ENCODE data around the gene ADRM1.

ADRM1 gene

DNA sequence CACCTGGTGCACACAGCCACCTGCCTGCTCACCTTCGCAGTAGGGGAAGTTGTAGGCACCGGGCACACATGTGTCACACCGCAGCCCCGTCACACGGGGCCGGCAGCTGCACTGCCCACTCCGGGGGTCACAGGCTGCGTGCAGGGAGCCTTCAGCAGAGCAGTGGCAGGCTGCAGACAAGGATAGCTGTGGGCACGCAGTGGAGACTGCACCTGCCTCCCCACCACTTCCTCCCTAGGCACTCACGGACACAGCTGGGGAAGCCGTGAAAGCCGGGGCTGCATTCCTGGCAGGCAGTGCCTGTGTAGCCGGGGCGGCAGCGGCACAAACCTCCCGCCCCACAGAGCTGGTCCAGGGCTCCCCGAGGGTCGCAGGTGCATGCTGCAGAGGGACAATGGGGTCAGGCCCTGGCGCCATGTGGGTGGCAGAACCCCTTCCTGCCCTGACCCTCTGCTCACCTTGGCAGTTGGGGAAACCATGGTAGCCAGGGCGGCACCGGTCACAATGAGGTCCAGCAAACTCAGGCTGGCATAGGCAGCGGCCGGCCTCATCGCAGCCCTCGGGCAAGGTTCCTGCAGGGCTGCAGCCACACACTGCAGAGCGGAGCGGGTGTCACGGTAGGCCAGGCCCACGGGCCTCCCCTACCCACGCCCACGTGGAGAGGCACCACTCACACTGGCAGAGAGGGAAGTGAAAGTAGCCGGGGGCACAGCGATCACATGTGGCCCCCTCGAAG, 34.9 kb downstream of the ADRM1 start:
- no peak for DNase-seq (ENCODE audit: low read depth in 2 of 2)

DNA sequence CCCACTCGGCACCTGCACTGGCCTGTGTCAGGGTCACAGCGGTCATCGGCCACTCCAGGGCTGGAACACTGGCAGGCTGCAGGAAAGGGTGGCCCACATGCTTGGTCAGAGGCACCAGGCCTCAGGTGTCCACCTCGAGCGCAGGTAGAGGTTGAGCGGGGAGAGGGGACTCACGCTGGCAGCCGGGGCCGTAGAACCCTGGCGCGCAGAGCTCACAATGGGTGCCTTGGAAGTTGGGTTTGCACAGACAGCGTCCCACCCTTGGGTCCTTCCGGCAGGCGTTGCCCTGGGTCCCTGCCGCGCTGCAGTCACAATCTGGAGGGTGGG, 35.5 kb downstream of the ADRM1 start:
- DNase-seq (ENCODE audit: low read depth in 2 of 2): no peak

DNA sequence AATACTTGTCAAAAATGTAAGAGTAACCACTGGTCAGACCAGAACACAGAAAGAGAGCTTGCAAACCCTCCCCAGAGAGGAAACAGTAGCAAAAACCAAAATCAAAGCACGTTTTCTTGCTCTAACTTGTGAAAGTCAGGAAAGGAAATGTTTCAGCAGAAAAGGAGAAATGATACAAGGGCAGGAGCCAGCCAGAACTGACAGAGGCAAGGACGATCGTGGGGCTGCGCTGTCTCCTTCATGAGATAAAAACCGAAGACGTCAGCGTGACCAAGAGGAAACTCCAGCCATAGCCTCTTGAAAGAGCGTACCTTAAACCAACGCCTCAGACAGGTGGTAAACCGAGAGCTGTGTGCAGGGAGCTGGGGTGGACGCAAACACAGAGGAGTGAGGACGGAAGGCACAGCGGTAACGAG, 36.9 kb downstream of the ADRM1 start:
- no peak for DNase-seq (ENCODE audit: low read depth in 2 of 2)

DNA sequence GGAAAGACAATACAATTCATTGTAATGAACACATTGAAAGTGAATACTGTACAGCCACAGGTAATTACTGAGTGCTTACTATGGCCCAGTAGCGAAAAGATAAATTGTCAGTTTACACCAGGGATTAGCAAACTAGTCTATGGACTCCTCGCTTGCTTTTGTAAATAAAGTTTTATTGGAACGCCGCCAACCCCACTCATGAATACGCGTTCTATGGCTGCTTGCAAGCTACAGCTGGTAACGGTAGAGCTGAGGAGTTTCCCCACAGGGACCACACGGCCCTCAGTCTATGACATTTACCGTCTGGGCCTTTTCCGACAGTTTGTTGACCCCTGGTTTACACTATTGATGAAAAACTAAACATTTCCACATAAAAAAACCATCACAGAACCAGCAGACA, 40.1 kb downstream of the ADRM1 start:
- no peak for DNase-seq (ENCODE audit: low read depth in 2 of 2)

DNA sequence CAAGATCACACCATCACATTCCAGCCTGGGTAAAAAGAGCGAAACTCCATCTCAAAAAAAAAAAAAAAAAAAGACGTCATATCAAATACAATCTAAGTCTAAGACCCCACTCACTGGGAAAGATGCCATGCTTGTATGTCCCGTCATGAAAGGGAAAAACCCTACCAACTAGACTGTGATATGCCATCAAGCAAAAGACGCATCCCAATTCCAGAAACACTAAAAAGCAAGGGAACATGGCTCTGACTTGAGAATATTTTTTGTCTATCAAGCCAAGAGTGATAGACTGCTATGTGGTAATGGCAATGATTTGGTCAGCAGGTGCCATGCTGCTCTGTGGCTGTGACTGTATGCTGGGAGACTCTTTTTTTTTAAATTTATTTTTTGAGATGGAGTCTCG, 41.3 kb downstream of the ADRM1 start:
- DNase-seq (ENCODE audit: low read depth in 2 of 2): no peak

DNA sequence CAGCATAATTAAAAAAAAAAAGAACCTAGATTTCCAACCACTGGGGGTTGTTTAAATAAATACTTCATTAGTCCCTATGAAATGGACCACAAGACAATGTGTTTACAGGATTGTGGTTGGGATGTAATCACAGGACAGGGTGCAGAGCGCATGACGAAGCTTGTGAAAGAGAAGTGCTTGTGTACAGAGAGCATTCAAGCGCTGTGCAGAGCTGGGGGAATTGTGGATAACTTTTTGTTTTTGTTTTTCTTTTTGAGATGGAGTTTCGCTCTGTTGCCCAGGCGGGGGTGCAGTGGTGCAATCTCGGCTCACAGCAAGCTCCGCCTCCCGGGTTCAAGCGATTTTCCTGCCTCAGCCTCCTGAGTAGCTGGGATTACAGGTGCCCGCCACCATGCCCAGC, 42.0 kb downstream of the ADRM1 start:
- DNase-seq (ENCODE audit: low read depth in 2 of 2): no peak

DNA sequence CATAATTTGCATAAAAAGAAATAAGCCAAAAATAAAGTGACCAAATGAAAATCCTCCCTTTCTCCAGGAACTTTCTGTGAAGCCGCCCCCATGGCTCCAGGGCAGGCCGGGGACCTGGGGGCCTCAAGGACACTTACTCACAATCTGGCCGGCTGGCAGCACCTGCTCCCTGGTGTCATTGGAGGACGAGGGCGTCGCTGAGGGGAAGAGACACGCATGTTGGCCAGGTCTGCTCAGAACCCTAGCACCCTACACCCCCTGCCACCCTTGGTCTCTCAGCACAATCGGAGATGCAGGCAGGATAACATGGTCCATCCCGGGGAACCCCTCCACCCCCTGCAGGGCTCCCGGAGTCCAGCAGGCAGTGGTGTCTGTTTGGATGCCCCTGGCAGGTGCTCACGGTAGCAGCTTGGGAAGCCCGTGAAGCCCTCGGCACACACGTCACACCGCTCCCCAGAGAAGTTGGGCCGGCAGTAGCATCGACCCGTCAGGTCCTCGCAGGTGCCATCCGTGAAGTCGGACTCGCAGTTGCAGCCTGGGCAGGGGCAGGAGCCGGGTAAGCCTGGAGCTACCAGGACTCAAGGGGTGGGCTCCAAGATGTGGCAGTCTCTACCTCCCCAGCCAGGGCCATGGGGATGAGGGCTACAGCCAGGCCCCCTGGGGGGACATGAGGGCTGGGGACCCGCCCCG, 43.0 kb downstream of the ADRM1 start:
- no peak for DNase-seq (ENCODE audit: low read depth in 2 of 2)

DNA sequence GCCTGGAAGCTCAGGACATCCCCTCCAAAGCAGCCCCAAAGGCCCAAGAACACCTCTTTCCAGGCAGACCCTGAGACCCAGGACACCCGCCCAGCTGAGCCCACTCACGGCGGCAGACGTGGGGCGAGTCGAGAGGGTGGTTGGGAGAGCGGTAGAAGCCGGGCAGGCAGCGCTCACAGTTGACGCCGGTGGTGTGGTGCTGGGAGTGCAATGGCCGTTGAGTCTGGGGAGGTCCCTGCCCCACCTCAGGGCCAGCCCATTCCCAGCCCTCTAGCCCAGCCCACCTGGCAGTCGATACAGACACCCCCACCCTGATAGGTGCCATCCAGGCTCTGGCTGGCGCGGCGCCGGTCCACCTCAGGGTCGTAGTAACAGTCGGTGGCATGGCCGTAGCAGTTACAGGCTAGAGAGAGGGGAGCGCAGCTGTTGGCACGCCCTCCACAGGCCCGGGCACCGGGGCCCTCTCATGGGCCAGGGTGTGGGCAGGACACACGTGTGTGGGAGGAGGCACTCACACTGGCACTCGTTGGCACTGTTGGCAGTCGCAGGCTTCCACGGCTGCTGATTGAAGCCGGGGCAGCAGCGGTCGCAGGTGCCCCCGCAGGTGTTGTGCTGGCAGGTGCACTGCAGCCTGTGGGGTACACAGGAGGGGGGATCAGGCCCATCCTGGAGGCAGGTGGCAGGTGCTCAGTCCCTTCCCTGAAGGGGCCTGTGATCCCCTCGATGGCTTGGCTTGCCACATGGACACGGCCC, 43.8 kb downstream of the ADRM1 start:
- DNase-seq (ENCODE audit: low read depth in 2 of 2): no peak

DNA sequence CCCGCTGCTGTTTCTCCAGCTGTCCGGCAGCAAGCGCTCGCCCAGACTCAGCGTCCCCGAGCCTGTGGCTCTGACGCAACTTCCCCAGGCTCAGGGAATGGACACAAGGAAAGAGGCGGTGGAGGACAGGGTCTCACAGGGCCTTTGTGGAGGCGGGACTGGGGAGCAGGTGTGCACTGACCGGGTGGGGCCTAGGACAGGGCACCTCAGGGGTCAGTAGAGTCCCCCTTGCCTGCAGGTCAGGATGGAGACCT, 44.3 kb downstream of the ADRM1 start:
- no peak for DNase-seq (ENCODE audit: low read depth in 2 of 2)

DNA sequence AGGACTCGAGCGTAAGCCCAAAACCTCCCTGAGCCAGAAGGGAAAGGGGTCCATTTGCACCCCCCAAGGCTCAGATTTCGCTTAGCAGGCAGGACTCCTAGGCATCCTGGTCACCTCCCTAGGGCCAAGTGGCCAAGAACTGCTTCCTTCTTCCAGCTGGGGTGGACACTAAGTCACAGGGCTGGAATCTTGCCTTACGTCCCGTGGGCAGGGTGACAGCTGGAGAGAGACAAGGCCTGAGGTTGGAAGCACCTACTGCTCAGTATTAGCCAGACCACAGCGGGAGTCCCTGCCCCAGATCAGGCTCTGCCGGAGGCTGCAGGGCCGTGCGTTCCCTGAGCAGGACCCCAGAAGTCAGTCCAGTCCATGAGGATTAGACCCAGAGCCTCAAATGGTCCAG, 44.6 kb downstream of the ADRM1 start:
- no peak for DNase-seq (ENCODE audit: low read depth in 2 of 2)

DNA sequence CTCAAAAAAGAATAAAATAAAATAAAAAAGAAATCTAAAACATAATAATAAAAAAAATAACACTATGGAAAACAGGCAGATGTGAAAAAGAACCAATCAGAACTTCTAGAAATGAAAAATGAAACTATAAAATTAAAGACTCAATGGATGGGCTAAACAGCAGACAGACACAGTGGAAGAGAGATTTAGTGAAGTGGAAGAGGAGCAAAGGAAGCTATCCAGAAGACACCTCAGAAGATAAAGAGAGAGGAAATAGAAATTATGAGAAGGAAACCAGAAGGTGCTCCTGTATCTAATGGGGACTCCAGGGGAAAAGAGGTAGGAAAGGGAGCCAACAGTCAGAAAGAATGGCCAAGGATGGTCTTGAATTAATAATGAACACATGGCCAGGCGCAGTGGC, 45.8 kb downstream of the ADRM1 start:
- DNase-seq (ENCODE audit: low read depth in 2 of 2): no peak

DNA sequence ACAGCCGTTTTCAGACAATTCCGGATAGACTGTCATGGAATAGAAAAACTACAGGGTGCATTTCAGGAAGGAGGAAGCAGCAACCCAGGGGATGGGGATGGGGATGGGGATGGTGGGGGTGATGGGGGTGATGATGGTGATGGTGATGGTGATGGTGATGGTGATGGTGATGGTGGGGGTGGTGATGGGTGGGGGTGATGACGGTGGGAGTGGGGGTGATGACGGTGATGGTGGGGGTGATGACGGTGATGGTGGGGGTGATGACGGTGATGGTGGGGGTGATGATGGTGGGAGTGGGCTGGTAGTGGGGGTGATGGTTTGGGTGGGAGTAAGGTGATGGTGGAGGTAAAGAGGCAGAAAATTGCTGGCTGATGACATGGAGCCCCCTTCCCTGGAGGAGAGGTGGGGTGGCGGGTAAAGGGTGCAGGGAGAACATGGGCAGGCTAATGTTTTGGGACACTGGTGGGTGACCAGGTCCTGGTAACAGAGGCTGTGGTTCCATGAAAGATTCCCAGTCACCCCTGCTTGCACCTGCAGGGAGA, 46.8 kb downstream of the ADRM1 start:
- no peak for DNase-seq (ENCODE audit: low read depth in 2 of 2)

DNA sequence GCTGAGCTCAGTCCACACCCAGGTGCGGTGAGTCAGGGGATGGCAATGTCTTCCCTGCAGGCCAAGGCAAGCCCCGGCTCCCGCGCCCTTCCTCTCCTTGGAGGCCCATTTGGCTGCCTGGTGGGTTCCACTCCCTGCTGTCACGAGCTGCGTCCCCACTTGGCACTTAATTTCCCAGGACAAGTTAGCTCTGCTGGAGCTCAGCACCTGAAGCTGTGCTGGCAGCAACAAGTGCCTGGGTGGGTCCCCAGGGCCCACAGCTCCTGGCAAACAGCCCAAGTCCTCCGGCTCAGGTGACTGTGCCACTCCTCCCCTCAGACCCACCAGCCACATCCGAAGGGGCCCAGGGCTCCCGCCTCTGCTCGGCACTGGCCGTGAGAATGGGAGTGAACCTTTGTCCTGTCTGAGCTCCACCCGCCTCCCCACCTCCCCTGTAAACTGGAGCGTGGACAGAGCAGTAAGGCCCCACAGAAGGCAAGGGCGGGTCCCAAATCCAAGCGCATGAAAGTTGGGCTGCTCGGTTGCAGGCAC, 47.4 kb downstream of the ADRM1 start:
- no peak for DNase-seq (ENCODE audit: low read depth in 2 of 2)

DNA sequence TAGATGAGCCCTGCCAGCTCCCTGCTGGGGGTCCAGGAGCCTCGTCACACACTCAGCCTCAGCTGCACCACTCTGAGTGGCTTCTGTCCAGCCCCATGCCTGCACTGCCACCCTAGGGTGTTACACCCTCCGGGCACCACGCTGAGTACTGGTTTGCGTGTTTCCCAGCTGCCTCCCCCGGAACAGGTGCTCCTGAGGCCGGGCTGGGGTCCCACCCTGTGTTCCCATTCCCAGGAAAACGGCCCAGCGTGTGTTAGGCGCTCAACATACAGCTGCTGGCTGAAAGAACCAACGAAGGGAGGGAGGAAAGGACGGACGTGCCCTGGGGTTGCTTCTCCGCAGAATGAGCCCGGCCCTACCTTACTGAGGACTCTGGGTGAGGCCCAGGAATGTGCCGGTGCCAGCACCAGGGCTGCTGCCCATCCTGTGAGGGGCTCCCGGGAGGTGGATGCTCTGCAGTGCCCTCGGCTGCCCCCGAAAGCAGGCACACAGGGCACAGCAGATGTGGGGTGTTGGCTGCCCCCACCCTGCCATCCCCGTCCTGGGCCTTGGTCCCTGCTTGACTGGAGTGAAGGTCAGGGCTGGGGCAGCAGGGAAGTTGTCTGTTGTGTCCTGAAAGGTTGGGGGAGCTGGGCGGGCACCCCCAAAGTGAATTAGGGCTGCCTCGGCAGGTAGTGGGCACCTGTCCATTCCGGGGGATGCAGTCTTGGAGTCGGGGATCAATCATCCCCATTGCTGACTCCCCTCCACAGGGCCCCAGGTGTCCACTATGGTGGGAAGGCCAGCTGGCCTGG, 48.0 kb downstream of the ADRM1 start:
- no peak for DNase-seq (ENCODE audit: low read depth in 2 of 2)

DNA sequence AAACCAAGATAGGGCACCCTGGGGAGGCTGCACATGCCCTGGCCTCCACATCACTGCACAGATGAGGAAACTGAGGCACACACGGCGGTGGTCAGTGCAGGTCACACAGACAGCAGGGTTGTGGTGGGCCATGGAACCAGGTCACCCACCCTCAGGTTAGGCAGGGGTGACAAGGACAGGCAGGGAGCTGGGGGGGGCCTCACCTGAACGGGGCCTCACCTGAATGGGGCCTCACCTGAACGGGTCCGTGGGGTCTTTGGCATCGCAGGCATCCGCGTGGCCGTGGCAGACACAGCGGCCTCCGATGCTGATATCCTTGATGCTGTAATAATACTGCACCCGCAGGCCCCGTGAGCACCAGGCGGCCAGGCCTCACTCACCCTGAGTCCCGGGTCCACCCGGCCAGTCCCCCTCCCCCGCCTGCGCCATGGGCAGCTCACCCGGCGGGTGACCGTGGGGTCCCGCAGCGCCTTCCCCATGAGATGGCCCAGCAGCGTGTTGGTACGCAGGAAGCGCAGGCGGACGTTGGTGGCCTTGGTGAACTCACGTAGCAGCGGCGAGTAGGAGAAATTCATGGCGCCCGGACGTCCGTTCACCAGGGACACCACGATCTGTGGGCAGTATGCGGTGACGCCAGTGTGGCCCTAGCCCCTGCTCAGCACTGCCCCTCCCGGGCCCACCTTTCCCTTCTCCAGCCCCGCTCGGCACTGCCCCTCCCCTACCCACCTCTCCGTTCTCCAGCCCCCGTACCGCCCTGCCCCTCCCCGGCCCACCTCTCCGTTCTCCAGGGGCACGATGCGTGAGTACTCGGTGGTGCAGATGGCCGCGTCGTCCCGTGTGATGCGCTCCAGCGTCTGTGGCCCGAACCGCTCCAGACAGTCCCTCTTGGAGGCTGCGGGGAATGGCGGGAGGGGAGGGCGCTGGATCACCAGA, 48.9 kb downstream of the ADRM1 start:
- DNase-seq (ENCODE audit: low read depth in 2 of 2): no peak

DNA sequence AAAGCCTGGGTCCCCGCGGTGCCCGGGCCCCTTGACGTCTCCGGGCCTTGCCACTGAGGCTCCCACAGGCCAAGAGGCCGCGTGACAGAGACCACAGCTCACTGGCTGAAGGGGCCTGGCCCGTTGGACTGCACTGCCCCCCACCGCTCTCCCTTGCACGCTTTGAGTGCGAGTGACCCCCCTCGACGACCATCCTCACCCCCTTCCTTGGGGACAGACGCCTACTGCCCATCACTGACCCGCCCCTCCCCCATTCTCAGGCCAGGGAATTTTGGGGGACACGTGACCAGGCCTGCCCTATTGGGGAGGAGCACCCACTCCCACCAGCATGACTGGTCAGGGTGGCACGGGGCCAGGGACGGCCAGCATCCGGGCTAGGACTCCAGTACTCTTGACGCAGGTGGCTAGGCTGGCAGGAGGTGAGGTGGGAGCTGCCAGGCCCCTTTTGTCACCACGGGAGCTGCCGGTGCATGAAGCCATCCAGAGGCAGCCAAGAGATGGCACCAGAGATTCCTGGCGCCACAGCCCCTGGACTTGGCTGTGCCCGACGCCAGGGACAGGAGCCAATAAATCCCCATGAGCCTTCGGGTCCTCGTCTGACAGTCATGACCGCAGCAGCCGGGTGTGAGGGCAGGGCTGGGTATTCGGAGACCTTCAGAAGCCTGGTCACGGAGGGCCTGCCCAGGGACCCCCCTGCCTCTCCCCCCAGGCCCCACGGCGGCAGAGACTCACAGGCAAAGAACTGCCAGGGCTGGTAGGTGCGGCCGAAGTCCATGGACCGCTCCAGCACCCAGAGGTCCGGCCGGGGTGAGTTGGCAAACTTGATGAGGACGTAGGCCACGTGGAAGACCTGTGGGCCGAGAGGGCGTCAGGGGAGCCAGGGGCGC, 49.8 kb downstream of the ADRM1 start:
- DNase-seq (ENCODE audit: low read depth in 2 of 2): no peak

DNA sequence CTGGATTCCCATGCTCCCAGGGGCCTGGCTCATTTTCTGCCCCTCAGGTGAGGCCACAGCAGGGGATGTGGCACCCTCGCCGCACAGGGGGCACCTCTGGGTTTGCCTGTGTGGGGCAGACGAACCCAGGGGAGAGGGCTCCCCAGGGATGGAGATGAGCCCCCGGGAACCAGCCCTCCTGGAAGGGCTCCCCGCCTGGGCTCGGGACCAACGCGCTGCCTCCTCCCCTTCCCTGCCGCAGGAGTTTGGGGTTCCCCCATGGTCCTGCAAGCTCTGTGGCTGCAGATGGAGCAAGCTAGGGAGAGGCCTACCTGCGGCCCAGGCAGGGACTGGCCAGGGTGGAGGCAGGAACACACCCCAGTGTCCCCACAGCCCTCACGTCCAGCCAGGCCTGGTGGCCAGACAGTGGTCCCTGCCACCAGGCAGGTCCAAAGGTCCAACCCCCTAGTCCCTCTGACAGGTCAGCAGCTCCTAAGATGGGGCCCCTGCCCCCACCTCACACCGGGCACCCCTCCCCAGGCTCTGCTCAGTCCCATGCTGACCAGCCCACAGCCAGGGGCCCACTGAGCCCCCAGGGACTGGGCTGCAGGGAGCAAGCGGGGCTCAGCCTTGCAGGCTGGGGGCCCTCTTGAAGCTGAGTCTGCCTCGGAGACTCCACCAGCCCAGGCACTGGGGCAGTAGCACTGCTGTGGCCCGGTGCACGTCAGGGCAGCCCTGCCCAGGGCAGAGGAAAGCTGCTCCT, 50.7 kb downstream of the ADRM1 start:
- no peak for DNase-seq (ENCODE audit: low read depth in 2 of 2)

DNA sequence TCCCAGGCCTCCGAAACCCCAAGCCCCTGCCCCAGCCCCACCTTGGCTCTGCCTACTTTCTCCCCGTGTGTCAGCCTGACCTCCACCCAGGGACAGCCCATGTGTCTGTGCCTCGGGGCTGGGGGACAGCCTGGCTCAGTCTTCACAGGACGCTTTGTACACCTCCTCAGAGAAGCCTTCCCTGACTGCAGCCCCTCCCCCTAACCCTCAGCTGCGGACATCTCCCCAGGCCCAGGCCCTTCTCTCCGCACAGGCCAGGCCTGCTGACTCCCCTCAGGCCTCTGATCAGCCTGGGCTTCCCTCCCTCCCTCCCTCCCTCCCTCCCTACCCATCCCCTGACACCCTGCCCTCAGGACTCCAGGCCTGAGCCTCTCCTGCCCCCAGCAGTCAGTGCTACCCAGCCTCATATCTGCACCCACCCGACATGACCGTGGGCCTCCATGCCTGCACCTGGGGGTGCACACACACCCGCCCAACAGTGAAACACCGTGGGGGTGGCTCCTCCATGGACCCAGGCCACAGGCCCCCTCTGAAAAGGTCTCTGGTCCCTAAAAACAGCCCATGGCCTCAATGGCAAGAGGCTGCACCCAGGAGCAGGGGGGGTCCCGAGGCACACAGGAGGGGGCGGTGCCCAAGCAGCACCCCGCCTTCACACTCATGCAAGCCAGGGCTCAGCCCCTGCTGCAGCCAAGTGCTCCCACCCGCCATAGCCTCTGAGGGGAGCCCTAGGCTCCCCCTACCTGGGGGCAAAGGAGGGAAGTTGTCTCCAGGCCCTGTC, 51.4 kb downstream of the ADRM1 start:
- DNase-seq (ENCODE audit: low read depth in 2 of 2): no peak

Data from stimulated activated CD4-positive, alpha-beta T cell treated with anti-CD3 and anti-CD28 coated beads, Interleukin-12 subunit alpha, Interleukin-12 subunit beta, amount 100 ng/mL, for 24 hours (primary cell).